ENCODE data around the gene GNLY.

GRCh38 chr2:85649201-85650190 is 44.7 kb upstream of the GNLY start:
- TF ChIP-seq CTCF (IDR thresholded peaks at IDR 0.05; ENCODE audit: insufficient read depth, low read length, poor library complexity, severe bottlenecking) (no peak), EZH2phosphoT487 (conservative IDR thresholded peaks at IDR 0.05; ENCODE audit: low read length) (no peak)
